IMR-90 (cell line): ENCODE measurements around the gene GOLGA6C. TPM values are rescaled to one million over a fixed set of nuclear protein-coding genes. Genes with fewer than 3 reads are reported as not detected.
A peak's percentile ranks its signal among the peaks of the same experiment; 100 is the strongest.
"Not testable (repeated sequence)": the region's sequence is repeated elsewhere in the genome, so short reads cannot be mapped to it uniquely, and the experiment has no call there.

ENCODE experiments used
- ATAC-seq: fragments of 200-7000 bp; cut with Tn5 transposase; 2 replicates; pipeline ENCODE4 v1.9.1; 2020; ENCODE audit warnings: low read depth, mild to moderate bottlenecking, moderate library complexity
- BruUV-seq: library from RNA; stranded (reverse); fragments of 400-500 nt; replicated peaks from 2 replicates; lab custom pipeline; 2021; lab: Mats Ljungman, UMichigan
- CTCF ChIA-PET: fragments of 300-600 bp; formaldehyde crosslinking; extraction: SDS; loops from one replicate; lab custom pipeline; 2021; ENCODE audit warnings: antibody characterized with exemption; lab: Yijun Ruan, JAX
- POLR2A ChIA-PET: fragments of 300-600 bp; sonication (Branson Sonifier 250); formaldehyde crosslinking; loops from one replicate; lab custom pipeline; 2022; ENCODE audit warnings: antibody characterized with exemption; ENCODE audit not compliant: unreplicated experiment; lab: Charles Lee
- DNase-seq: peaks from one replicate; pipeline ENCODE4 v3.0.0; 2013
- H2AFZ ChIP-seq: replicated peaks from 2 replicates; pipeline ENCODE3; 2013; ENCODE audit warnings: low read length, mild to moderate bottlenecking; ENCODE audit not compliant: poor library complexity
- H2AK5ac ChIP-seq: 2 replicates; pipeline ENCODE4 v1.6.1; 2013; ENCODE audit warnings: low read depth, low read length, inconsistent platforms
- H2AK9ac ChIP-seq: replicated peaks from 2 replicates; pipeline ENCODE3; 2013; ENCODE audit warnings: mild to moderate bottlenecking, low read depth, low read length, moderate library complexity; ENCODE audit not compliant: poor library complexity
- H2BK120ac ChIP-seq: 2 replicates; pipeline ENCODE4 v1.6.1; 2013; ENCODE audit warnings: low read depth, low read length, inconsistent platforms
- H2BK15ac ChIP-seq: 3 replicates; pipeline ENCODE4 v1.6.1; 2013; ENCODE audit warnings: low read depth, low read length, inconsistent platforms
- H2BK20ac ChIP-seq: 2 replicates; pipeline ENCODE4 v1.6.1; 2013; ENCODE audit warnings: low read depth, mild to moderate bottlenecking, inconsistent platforms, low read length, moderate library complexity
- H2BK5ac ChIP-seq: 2 replicates; pipeline ENCODE4 v1.6.1; 2013; ENCODE audit warnings: mild to moderate bottlenecking, low read depth, low read length, inconsistent platforms; ENCODE audit not compliant: poor library complexity, severe bottlenecking
- H3K14ac ChIP-seq: replicated peaks from 2 replicates; pipeline ENCODE4 v1.6.1; 2013; ENCODE audit warnings: low read depth, low read length, inconsistent platforms
- H3K18ac ChIP-seq: 2 replicates; pipeline ENCODE4 v1.6.1; 2013; ENCODE audit warnings: low read depth, low read length, control low read depth
- H3K23ac ChIP-seq: 2 replicates; pipeline ENCODE4 v1.6.1; 2013; ENCODE audit warnings: low read depth, low read length, inconsistent platforms
- H3K27ac ChIP-seq: 2 replicates; pipeline ENCODE4 v1.5.1; 2013; ENCODE audit warnings: mild to moderate bottlenecking, control low read depth, low read length; ENCODE audit not compliant: insufficient read depth
- H3K27me3 ChIP-seq: 2 replicates; pipeline ENCODE4 v1.6.1; 2013; ENCODE audit warnings: low read length; ENCODE audit not compliant: control insufficient read depth, insufficient read depth
- H3K36me3 ChIP-seq: 2 replicates; pipeline ENCODE4 v1.6.1; 2013; ENCODE audit warnings: low read length, mixed read lengths; ENCODE audit not compliant: control insufficient read depth, insufficient read depth
- H3K4ac ChIP-seq: 2 replicates; pipeline ENCODE4 v1.6.1; 2013; ENCODE audit warnings: low read depth, low read length, inconsistent platforms
- H3K4me1 ChIP-seq: 2 replicates; pipeline ENCODE4 v1.6.1; 2013; ENCODE audit warnings: low read length, mixed read lengths; ENCODE audit not compliant: control insufficient read depth, insufficient read depth
- H3K4me2 ChIP-seq: 2 replicates; pipeline ENCODE4 v1.6.1; 2013; ENCODE audit warnings: low read depth, mild to moderate bottlenecking, control low read depth, low read length, moderate library complexity
- H3K4me3 ChIP-seq: 2 replicates; pipeline ENCODE4 v1.5.1; 2013; ENCODE audit warnings: low read depth, mild to moderate bottlenecking, control low read depth, low read length, moderate library complexity; ENCODE audit not compliant: insufficient read depth
- H3K56ac ChIP-seq: 2 replicates; pipeline ENCODE4 v1.6.1; 2013; ENCODE audit warnings: low read length, inconsistent platforms; ENCODE audit not compliant: insufficient read depth; ENCODE audit errors: extremely low read depth
- H3K79me1 ChIP-seq, 2 experiments: 2 replicates each; pipeline ENCODE4 v1.6.1; 2013; ENCODE audit warnings: low read length in 2 of 2, inconsistent platforms in 1 of 2, low read depth in 1 of 2
- H3K9ac ChIP-seq: 2 replicates; pipeline ENCODE4 v1.6.1; 2013; ENCODE audit warnings: low read depth, low read length, control low read depth
- H3K9me1 ChIP-seq: 2 replicates; pipeline ENCODE4 v1.6.1; 2013; ENCODE audit warnings: low read length, inconsistent platforms; ENCODE audit not compliant: insufficient read depth
- H3K9me3 ChIP-seq: 2 replicates; pipeline ENCODE4 v1.6.1; 2013; ENCODE audit warnings: low read length; ENCODE audit not compliant: control insufficient read depth, insufficient read depth
- H4K20me1 ChIP-seq: 2 replicates; pipeline ENCODE4 v1.6.1; 2013; ENCODE audit warnings: low read length, inconsistent platforms; ENCODE audit not compliant: insufficient read depth
- H4K5ac ChIP-seq: 2 replicates; pipeline ENCODE4 v1.6.1; 2013; ENCODE audit warnings: mild to moderate bottlenecking, low read depth, low read length, control low read depth
- H4K8ac ChIP-seq, 2 experiments: 2 replicates each; pipeline ENCODE4 v1.6.1; 2013; ENCODE audit warnings: low read depth in 2 of 2, low read length in 2 of 2, control low read depth in 1 of 2, inconsistent platforms in 1 of 2
- H4K91ac ChIP-seq: 2 replicates; pipeline ENCODE4 v1.6.1; 2013; ENCODE audit warnings: low read depth, low read length, inconsistent platforms; ENCODE audit not compliant: insufficient read depth
- RFX5 ChIP-seq: IDR thresholded peaks from 2 replicates; pipeline ENCODE4 v1.8.0; 2012; ENCODE audit warnings: low read depth, mild to moderate bottlenecking, low read length, moderate library complexity
- WGBS, 2 experiments: methylation state at CpG; one replicate each; pipeline versions ENCODE4 v1.1.5 to v1.1.7; 2013; ENCODE audit warnings: missing lambda C conversion rate in 2 of 2; ENCODE audit not compliant: insufficient read length in 1 of 2; ENCODE audit errors: extremely low coverage in 2 of 2; 5-methylcytosine and 5-hydroxymethylcytosine counted together
- dilution Hi-C: fragments of 300-500 bp; cut with HindIII; formaldehyde crosslinking; loops from one replicate; pipeline ENCODE4 v1.14.3; 2018; ENCODE audit warnings: low sequenced_read_pairs; ENCODE audit not compliant: unreplicated experiment
- in situ Hi-C: fragments of 300-500 bp; cut with MboI; formaldehyde crosslinking; loops from 3 replicates; pipeline ENCODE4 v1.14.3; 2019; ENCODE audit warnings: low sequenced_read_pairs, inconsistent platforms, mixed read lengths
- intact Hi-C: fragments of 100-400 bp; cut with micrococcal nuclease; formaldehyde crosslinking; loops from 2 replicates; pipeline ENCODE4 v1.10.0; 2022
- polyA plus RNA-seq, 3 experiments: library from polyadenylated mRNA; depleted of rRNA; stranded (reverse); fragments of >200 nt; gene quantifications; 2 replicates each; pipeline ENCODE4 v1.2.3, GENCODE V29; 2012; ENCODE audit warnings: low replicate concordance in 1 of 3
- total RNA-seq: library from RNA; depleted of rRNA; stranded (reverse); fragments of >200 nt; gene quantifications from 2 replicates; pipeline ENCODE4 v1.2.3, GENCODE V29; 2012

Gene GOLGA6C
- total and polyA plus RNA-seq, 2 of the 4 experiments (the other 2 are of a cell fraction): not detected

DNA sequence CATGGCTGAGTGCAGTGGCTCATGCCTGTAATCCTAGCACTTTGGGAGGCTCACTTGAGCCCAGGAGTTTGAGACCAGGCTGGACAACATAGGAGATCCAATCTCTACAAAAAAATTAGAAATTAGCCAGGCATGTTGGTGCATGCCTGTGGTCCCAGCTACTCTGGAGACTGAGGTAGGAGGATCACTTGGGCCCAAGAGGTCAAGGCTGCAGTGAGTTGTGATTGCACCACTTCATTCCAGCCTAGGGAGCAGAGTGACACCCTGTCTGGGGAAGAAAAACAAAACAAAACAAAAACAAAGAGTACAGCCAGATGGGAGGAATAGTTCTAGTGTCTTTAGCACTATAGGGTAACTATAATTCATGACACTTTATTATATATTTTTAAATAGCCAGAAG, 51.6 kb downstream of the GOLGA6C start:
- Histone ChIP-seq H2AK9ac (no peak overlapping the region), H2BK5ac (no peak overlapping the region), H3K9me3 (no peaks in the 10 kb centered on the region), H2BK120ac (no peak overlapping the region), H3K9ac (no peak overlapping the region), H3K27me3 (peaks cover 50% of the 10 kb centered on the region), H4K5ac (no peak overlapping the region), H4K8ac (no peak overlapping the region), H2BK20ac (no peak overlapping the region), H2AK5ac (no peak overlapping the region), H3K14ac (no peak overlapping the region), H3K79me1 (no peaks in the 10 kb centered on the region), H3K27ac (no peak overlapping the region), H2BK15ac (no peak overlapping the region), H4K20me1 (no peaks in the 10 kb centered on the region), H3K23ac (no peak overlapping the region), H4K91ac (no peak overlapping the region), H3K4ac (no peak overlapping the region), H2AFZ (no peak overlapping the region), H3K9me1 (no peaks in the 10 kb centered on the region), H3K4me2 (no peak overlapping the region), H3K36me3 (no peaks in the 10 kb centered on the region), H3K56ac (no peak overlapping the region), H3K18ac (no peak overlapping the region), H3K4me3 (no peak overlapping the region), H3K4me1 (no peaks in the 10 kb centered on the region)
- no peak for TF ChIP-seq RFX5
- in situ Hi-C loops: no loop called here
- DNase-seq: no peak
- dilution Hi-C loops: no loop called here
- ATAC-seq: peak; percentile 42; the same call in 1 of the 2 replicates
- ChIA-PET CTCF (no interaction called here), POLR2A (no interaction called here)
- intact Hi-C loops: loop anchor here (10.0 kb wide), 2 partner anchors 65 to 285 kb away; partner anchors contain the start of gene PPCDC
- BruUV-seq: no TSS peak

DNA sequence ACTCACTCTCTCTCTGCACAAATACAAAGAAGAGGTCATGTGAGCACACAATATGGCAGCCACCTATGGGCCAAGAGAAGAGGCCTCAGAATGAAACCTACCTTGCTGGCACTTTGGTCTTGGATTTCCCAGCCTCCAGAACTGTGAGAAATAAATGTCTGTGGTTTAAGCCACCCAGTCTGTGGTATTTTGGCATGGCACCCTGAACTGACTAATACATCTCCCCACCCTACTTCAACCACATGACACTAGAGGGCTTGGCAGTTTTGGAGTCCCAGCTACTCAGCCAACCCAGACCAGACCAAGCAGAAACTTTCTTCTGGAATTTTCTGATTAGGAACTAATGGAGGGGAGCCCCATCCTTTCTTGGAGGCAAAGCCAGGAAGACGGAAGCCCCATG, 54.4 kb downstream of the GOLGA6C start:
- H2BK5ac ChIP-seq, H3K18ac ChIP-seq, H2AFZ ChIP-seq, H3K36me3 ChIP-seq, H4K91ac ChIP-seq, H3K4me1 ChIP-seq, H2AK9ac ChIP-seq, H4K8ac ChIP-seq, H3K4me3 ChIP-seq, H3K4me2 ChIP-seq, H3K9me3 ChIP-seq, H3K9ac ChIP-seq, H4K20me1 ChIP-seq, CTCF ChIA-PET, H2BK20ac ChIP-seq, ATAC-seq, H2BK120ac ChIP-seq, dilution Hi-C loops, POLR2A ChIA-PET, BruUV-seq, H4K5ac ChIP-seq, H3K56ac ChIP-seq, H3K27ac ChIP-seq, H2AK5ac ChIP-seq, H3K14ac ChIP-seq, in situ Hi-C loops, H3K4ac ChIP-seq, intact Hi-C loops, H2BK15ac ChIP-seq, H3K9me1 ChIP-seq, H3K23ac ChIP-seq, DNase-seq, H3K79me1 ChIP-seq: not testable (repeated sequence)
- no CpG with 5 or more reads among the region's 1 CpG for WGBS, 2 experiments
- H3K27me3 ChIP-seq: peaks cover 44% of the 10 kb centered on the region
